NOMO-1 treated with dmso at 0.1 percent for 144 hours (cell line): Measurements from ENCODE around the gene NKX6-2.

Source experiments
- DNase-seq: peaks from one replicate; lab custom pipeline; 2025; ENCODE audit not compliant: unreplicated experiment; lab: John Stamatoyannopoulos, UW

The NKX6-2 gene

GRCh38 chr10:132813560-132814468 lies 27.9 kb upstream of the NKX6-2 start:
- no peak for DNase-seq

DNA sequence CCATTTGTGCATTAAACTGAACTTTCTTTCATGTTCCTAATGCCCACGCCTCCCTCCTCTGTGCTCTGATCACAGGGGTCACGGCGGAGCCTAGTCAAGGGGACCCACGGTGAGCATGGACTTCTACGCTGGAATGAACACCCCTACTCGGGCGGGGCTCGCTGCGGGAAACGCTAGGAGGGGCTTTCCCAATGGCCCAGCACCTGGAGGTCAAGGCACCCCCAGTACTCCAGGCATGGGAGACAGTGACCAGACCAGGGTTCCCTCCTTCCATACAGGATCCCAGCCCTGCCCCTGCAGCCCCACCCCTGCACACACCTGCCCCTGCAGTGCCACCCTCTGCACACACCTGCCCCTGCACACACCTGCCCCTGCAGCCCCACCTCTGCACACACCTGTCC lies 27.1 kb upstream of the NKX6-2 start:
- DNase-seq, result no peak

DNA sequence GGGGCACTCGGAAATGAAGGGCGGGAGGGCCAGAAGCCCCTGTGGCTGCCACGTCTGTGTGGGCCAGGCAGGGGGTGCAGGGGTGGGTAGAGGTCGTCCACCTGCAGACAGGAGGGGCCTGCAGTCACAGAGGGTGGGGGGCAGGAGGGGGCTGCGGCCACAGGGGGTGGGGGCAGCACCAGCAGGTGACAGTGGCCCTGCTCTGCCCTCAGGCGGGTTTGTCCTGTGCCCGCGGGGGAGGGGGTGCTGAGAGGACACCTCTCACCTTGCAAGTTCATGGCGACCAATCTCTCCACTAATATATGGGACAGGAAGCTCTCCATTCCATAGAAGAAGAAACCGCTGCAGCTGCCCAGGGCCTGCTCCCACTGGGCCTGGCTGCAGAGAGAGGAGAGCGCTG lies 26.6 kb upstream of the NKX6-2 start:
- DNase-seq, result no peak

GRCh38 chr10:132811891-132812481 lies 26.0 kb upstream of the NKX6-2 start:
- DNase-seq, result no peak

- DNase-seq, result no peak
Measured at GRCh38 chr10:132810807-132811700, 25.1 kb upstream of the NKX6-2 start.

GRCh38 chr10:132810141-132810806 lies 24.3 kb upstream of the NKX6-2 start:
- no peak for DNase-seq

DNA sequence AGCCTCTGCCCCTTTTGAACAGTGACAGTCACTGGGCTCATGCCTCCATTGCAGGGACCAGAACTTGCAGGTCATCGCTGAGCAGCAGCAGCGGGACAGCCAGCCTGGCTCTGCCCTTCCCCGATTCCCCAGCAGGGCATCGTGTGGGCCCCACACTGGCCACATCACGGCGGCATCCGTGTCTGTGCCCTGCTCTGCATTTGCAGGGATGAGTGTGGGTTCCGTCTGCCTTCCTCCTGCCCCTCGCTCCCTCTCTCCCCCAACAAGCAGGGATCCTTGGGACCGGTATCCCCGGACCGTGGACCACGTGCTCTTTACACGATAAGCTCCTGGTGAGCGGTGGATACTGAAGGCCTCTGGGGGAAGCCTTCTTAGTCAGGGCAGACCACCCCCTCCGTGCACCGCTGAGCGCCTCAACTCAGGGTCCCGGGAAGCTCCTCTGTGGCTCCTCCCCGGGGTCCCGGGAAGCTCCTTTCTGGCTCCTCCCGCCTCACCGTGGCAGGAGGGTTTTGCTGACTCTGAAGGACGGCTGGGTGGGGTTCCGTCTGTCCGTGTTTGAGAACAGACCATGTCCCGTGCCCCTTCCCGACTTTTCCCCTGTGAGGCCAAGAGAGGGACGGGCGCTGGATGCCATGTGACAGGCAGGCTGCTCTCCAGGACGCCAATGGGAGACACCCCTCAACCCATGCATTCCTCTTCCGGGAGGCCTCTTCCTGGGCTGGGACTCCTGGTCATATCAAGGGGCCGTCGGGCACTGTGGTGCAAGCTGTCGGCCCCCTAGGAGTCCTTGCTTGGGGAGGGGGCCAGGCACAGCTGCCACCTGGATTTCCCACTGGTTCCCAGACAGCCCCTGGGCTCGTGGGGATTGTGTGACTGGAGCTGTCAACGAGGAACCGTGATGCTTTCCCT lies 23.5 kb upstream of the NKX6-2 start:
- DNase-seq, result no peak

DNA sequence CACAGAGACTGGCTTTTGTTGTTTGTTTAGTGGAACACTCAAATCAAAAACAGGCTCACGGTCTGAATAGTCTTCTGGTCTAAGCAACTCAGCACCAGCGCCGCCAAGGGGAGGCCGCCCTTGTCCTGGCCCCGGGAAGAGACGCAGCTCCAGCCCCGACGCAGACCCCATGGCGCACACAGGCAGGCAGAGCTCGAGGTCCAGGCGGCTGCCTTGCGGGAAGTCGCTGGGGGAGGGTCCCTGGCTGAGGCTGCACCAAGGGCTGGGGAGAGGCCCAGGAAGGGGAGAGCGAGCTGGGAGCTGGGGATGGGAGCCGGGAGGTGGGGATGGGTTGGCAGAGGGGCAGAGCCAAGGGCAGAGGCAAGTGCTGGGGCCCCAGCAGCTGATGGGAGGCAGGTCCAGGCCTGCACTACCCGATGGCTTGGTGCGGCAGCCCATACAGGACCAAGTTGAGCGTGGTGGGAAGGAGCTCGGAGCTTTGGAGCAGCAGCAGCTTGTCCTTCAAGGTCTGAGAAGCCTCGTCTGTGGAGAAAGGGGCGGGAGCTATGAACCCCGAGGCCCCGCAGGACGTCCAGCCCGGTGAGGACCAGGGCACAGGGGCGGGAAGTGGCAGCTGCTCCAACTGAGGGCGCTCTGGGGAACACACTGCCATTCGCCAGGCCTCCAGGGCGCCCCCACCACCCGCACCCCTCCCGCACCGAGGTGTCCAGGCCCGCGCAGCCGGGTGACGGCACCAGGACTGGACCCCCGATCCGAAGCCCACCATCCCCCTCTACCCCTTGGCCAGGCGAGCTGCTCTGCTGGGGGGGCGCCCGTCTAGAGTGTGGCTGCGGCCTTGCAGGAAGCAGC lies 22.7 kb upstream of the NKX6-2 start:
- DNase-seq, result no peak

GRCh38 chr10:132807621-132808049 lies 21.7 kb upstream of the NKX6-2 start:
- DNase-seq, result no peak

GRCh38 chr10:132806561-132807003 lies 20.6 kb upstream of the NKX6-2 start:
- DNase-seq, result no peak

GRCh38 chr10:132806110-132806509 lies 20.2 kb upstream of the NKX6-2 start:
- no peak for DNase-seq

- no peak for DNase-seq
Measured at GRCh38 chr10:132805599-132805998, 19.7 kb upstream of the NKX6-2 start.

- no peak for DNase-seq
Measured at GRCh38 chr10:132804785-132805426, 19.0 kb upstream of the NKX6-2 start.

DNA sequence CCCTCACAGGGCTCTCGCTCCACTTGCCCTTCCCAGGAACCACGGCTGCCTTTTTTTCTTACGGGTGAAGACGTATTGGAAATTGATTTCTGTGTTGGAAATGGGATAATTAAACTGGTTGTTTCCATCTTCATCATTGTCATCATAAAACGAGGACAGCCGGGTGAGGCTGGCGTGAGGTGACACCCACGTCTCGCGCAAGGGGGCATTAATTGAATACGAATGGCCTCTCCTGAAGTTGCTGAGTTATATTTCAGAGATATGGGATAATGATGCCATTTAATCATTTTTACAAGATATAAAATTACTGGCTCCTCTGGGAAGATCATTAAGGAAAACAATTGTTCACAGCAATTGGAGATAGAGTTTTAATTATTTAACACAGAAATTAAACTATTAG lies 18.3 kb upstream of the NKX6-2 start:
- no peak for DNase-seq

DNA sequence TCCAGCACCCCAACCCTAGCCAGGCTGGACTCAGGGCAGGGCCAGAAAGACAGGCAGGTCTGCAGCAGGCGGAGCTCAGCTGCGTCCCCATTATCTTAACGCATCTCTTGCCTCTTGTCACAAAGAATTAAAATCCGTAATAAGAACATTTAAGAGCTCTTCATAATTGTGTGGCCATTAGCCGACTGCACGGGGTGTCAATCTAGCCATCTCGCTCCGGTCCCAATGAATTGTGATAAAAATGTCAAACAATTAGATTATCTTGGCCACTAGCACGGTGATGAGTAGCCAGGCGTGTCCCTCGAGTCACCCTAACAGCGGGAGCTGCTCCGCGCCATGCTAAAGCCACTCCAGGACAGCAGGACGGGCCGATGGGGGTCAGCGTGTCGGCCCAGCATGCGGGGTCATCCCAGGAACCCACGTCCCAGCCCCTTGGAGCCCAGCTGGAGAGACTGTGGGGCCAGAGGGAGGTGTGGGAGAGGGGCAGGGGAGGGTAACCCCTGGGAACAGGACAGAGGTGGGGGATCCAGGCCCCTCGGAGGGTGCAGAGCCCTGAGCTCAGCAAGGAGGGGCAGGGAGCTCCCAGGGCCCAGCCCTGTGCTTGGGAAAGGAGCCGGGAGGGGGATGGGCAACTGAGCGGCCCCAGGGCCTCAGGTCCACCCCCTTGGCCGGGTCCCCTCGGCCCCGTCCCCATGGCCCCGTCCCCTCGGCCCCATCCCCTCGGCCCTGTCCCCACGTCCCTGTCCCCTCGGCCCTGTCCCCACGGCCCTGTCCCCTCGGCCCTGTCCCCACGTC lies 17.7 kb upstream of the NKX6-2 start:
- no peak for DNase-seq

DNA sequence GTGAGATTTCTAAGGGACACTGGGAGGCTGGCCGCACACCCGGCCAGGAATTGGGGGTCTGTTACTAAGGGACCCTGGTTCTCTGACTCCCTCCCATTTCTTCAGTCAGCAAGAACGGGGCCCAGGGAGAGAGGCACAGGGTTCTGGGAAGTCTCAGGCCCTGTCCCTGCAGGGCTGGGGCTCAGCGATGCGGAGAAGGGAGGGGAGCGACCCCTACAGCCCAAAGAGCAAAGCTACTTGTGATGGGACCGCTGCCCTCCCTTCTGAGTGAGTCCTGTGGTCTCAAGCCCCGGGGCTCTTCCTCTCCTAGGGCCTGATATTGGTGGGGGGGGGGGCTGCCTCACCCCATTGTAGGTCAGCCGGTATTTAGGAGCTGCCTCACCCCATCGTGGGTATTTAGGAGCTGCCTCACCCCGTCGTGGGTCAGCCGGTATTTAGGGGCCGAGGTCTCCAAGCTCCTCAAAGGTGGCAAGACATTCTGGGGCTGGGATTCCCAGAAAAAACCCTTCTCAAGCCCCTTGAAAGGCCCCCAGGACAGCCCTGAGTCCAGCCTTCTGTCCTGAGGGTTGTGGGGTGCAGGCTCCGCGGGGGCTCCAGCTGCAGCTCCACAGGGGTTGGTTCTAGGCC lies 16.9 kb upstream of the NKX6-2 start:
- DNase-seq, result no peak

DNA sequence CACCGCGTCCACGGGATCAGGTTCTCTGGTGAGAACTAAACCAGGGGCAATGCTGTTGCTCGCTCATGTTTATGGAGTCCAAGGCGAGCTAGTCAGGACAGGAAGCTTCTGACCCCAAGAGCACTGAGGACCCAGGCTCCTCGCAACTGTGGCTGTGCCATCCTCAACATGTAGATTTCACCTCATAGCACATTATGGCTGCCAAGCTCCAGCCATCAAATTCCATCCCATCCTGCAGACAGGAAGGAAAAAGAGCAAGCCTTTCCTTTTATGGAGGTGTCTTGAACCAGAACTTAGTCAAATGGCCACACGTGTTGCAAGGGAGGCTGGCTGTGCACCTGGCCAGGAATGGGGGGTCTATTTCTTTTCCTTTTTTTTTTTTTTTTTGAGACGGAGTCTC lies 16.1 kb upstream of the NKX6-2 start:
- no peak for DNase-seq
